Cardiac muscle cell (in vitro differentiated cells and primary cell): Measurements from ENCODE around the gene SPHK1. TPM values are rescaled to one million over a fixed set of nuclear protein-coding genes. Genes with fewer than 3 reads are reported as not detected.

Source experiments
- DNase-seq, 2 donors: peaks; one replicate each; pipeline versions ENCODE4 v3.0.0 to v3.0.0-alpha.2; 2010 to 2017; ENCODE audit warnings: low read depth in 1 of 2, low spot score in 1 of 2
- H3K27ac ChIP-seq: fragments of 200-600 bp; sonication (generic); 2 replicates; pipeline ENCODE4 v1.5.1; 2016
- H3K27me3 ChIP-seq: fragments of 200-600 bp; sonication (generic); 2 replicates; pipeline ENCODE4 v1.6.0; 2016; ENCODE audit warnings: control low read depth
- H3K36me3 ChIP-seq: fragments of 200-600 bp; sonication (generic); 2 replicates; pipeline ENCODE4 v1.5.1; 2016; ENCODE audit warnings: control low read depth
- H3K4me1 ChIP-seq: fragments of 200-600 bp; sonication (generic); 2 replicates; pipeline ENCODE4 v1.8.1; 2017; ENCODE audit warnings: low read depth, mild to moderate bottlenecking, mixed run types
- H3K4me3 ChIP-seq: fragments of 200-600 bp; sonication (generic); 2 replicates; pipeline ENCODE4 v1.5.1; 2016; ENCODE audit warnings: mild to moderate bottlenecking
- H3K9me3 ChIP-seq: fragments of 200-600 bp; sonication (generic); 2 replicates; pipeline ENCODE4 v1.5.1; 2017; ENCODE audit warnings: low read depth, mild to moderate bottlenecking, control low read depth
- polyA plus RNA-seq: library from polyadenylated mRNA; unstranded; fragments of >200 nt; fragmentation: Nextera tagmentation; extraction: Ambion mirVana; gene quantifications from 2 replicates; pipeline ENCODE4 v1.2.1, GENCODE V29; 2016
- total RNA-seq: library from RNA; depleted of rRNA; stranded (reverse); fragments of >200 nt; gene quantifications from 2 replicates; pipeline ENCODE4 v1.2.3, GENCODE V29; 2016
- TF ChIP-seq, protein P1 (sequence below): IDR thresholded peaks from 2 replicates; pipeline ENCODE4 v1.5.1; 2012; ENCODE audit warnings: low read depth, mild to moderate bottlenecking, low read length

Gene SPHK1
- total and polyA plus RNA-seq, 2 experiments from 2014 or later: 14.3 to 24.3 TPM

DNA sequence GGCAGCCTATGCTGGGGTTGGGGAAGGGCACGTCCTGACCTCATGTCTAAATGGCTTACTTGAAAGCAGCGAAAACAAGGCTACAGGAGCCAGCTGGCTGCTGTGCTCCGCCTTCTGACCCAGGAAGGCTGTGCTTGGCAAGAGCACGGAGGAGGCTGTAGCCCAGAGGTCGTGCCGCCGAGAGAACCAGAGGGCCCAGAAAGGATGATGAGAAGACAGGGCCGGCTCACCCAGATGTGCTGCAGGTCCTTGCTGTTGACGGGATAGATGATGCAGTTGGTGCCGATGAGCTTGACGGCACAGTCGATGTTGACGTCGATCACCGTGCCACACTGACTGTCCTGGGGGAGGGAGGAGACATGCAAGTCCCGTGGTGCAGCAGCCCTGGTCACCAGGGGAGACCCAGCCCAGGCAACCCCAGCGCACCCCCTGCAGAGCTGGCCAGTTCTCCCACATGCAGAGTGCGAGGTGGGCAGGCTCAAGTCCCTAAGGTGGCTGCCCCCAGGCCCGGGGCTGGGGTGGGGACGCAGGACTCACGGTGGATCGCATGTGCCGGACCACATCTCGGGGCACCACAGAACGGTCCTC lies 20.7 kb downstream of the SPHK1 start:
- Histone ChIP-seq H3K4me3 (no peak overlapping the region), H3K4me1 (peaks cover 26% of the 10 kb centered on the region), H3K36me3 (peaks cover 19% of the 10 kb centered on the region), H3K9me3 (no peaks in the 10 kb centered on the region), H3K27me3 (no peaks in the 10 kb centered on the region), H3K27ac (peak overlapping the region; percentile 65)
- TF ChIP-seq, protein P1, sequence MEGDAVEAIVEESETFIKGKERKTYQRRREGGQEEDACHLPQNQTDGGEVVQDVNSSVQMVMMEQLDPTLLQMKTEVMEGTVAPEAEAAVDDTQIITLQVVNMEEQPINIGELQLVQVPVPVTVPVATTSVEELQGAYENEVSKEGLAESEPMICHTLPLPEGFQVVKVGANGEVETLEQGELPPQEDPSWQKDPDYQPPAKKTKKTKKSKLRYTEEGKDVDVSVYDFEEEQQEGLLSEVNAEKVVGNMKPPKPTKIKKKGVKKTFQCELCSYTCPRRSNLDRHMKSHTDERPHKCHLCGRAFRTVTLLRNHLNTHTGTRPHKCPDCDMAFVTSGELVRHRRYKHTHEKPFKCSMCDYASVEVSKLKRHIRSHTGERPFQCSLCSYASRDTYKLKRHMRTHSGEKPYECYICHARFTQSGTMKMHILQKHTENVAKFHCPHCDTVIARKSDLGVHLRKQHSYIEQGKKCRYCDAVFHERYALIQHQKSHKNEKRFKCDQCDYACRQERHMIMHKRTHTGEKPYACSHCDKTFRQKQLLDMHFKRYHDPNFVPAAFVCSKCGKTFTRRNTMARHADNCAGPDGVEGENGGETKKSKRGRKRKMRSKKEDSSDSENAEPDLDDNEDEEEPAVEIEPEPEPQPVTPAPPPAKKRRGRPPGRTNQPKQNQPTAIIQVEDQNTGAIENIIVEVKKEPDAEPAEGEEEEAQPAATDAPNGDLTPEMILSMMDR: no peak
- no peak for DNase-seq

DNA sequence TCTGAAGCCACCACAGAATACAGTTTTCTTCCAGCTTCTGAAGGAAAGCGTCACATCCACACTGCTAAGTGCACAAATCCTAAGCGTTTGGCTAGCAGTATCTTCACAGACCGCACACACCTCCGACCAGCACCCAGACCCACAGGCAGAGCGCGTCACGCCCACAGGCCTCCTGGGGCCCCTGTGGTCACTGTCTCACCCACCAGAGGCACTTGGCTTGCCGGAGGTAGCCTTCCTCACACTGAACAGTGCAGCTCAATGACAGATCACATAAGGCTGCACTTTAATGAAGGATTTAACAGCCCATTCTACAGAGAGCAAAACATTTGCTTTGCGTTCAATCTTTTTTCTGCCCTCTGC lies 21.2 kb downstream of the SPHK1 start:
- Histone ChIP-seq H3K27me3 (no peaks in the 10 kb centered on the region), H3K27ac (peak overlapping the region; percentile 65), H3K4me3 (no peak overlapping the region), H3K36me3 (peaks cover 14% of the 10 kb centered on the region), H3K4me1 (peaks cover 27% of the 10 kb centered on the region), H3K9me3 (no peaks in the 10 kb centered on the region)
- no peak for DNase-seq
- TF ChIP-seq, protein P1: no peak

DNA sequence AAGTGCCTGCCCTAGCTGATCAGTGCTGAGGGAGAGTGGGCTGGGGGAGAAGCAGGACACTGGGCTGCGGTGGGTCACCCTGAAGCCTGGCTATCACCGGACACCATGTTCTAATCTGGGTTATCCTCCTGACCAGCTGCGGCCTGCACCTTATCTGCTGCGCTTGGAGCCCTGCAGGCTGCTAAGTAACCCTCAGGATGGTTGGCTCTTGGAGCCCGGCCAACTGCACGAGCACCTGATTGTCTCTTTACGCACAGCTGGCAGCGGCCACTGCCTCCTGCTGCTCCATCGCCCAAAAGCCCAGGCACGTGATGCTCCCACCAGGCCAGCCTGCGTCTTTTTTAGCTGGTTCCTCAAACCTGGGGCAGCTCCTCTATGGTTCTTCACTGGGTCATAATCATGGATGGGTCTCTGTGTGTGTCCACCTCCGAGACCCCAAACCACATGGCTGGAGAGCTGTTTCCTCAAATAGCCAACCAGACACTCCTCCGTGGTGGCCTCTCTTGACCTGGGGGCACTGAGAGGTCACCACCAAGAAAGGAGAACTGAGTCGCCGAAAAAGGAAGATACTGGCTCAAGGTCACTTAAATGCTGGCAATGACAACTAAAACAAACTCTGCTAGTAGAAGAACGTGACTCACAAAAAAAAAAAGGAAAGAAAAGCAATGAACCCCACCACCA lies 21.7 kb downstream of the SPHK1 start:
- Histone ChIP-seq H3K27ac (peak overlapping the region; percentile 65), H3K4me3 (no peak overlapping the region), H3K9me3 (no peaks in the 10 kb centered on the region), H3K4me1 (peaks cover 31% of the 10 kb centered on the region), H3K27me3 (no peaks in the 10 kb centered on the region), H3K36me3 (peaks cover 8% of the 10 kb centered on the region)
- TF ChIP-seq, protein P1: no peak
- DNase-seq: peak in 1 of 2 donors; percentile 61

GRCh38 chr17:76407509-76407908 lies 23.1 kb downstream of the SPHK1 start:
- TF ChIP-seq, protein P1: no peak
- no peak overlapping the region for H3K27ac ChIP-seq
- peaks cover 3% of the 10 kb centered on the region for H3K36me3 ChIP-seq
- H3K4me1 ChIP-seq: peaks cover 26% of the 10 kb centered on the region
- no peaks in the 10 kb centered on the region for H3K27me3 ChIP-seq
- DNase-seq: no peak
- no peak overlapping the region for H3K4me3 ChIP-seq
- no peaks in the 10 kb centered on the region for H3K9me3 ChIP-seq

GRCh38 chr17:76408037-76408849 lies 23.8 kb downstream of the SPHK1 start:
- H3K9me3 ChIP-seq: no peaks in the 10 kb centered on the region
- TF ChIP-seq, protein P1: peak; percentile 82
- peaks cover 26% of the 10 kb centered on the region for H3K4me1 ChIP-seq
- no peaks in the 10 kb centered on the region for H3K27me3 ChIP-seq
- DNase-seq: peak; percentile 55 to 73
- H3K36me3 ChIP-seq: peaks cover 3% of the 10 kb centered on the region
- H3K4me3 ChIP-seq: no peak overlapping the region
- no peak overlapping the region for H3K27ac ChIP-seq
